ENCODE data around the gene CATSPERB.
"Not testable (repeated sequence)": the region's sequence is repeated elsewhere in the genome, so short reads cannot be mapped to it uniquely, and the experiment has no call there.

Gene CATSPERB

GRCh38 chr14:91667101-91667500 lies 64.8 kb downstream of the CATSPERB start:
- not testable (repeated sequence) for DNase-seq (ENCODE audit: low read depth in 2 of 2)

- DNase-seq (ENCODE audit: low read depth in 2 of 2), result no peak
Measured at GRCh38 chr14:91660790-91661189, 71.1 kb downstream of the CATSPERB start.

- no peak for DNase-seq (ENCODE audit: low read depth in 2 of 2)
Measured at GRCh38 chr14:91654836-91655235, 77.0 kb downstream of the CATSPERB start.

GRCh38 chr14:91653451-91653850 lies 78.4 kb downstream of the CATSPERB start:
- DNase-seq (ENCODE audit: low read depth in 2 of 2), result no peak

- no peak for DNase-seq (ENCODE audit: low read depth in 2 of 2)
Measured at GRCh38 chr14:91649930-91650329, 82.0 kb downstream of the CATSPERB start.

GRCh38 chr14:91647856-91648255 lies 84.0 kb downstream of the CATSPERB start:
- no peak for DNase-seq (ENCODE audit: low read depth in 2 of 2)

GRCh38 chr14:91636604-91637003 lies 95.3 kb downstream of the CATSPERB start:
- no peak for DNase-seq (ENCODE audit: low read depth in 2 of 2)

- no peak for DNase-seq (ENCODE audit: low read depth in 2 of 2)
Measured at GRCh38 chr14:91624757-91625156, 107.1 kb downstream of the CATSPERB start.

- no peak for DNase-seq (ENCODE audit: low read depth in 2 of 2)
Measured at GRCh38 chr14:91614187-91614586, 117.7 kb downstream of the CATSPERB start.

GRCh38 chr14:91613459-91614112 lies 118.3 kb downstream of the CATSPERB start:
- DNase-seq (ENCODE audit: low read depth in 2 of 2), result no peak

GRCh38 chr14:91611528-91611927 lies 120.4 kb downstream of the CATSPERB start:
- no peak for DNase-seq (ENCODE audit: low read depth in 2 of 2)

- DNase-seq (ENCODE audit: low read depth in 2 of 2), result no peak
Measured at GRCh38 chr14:91609161-91609560, 122.7 kb downstream of the CATSPERB start.

GRCh38 chr14:91607322-91608047 lies 124.4 kb downstream of the CATSPERB start:
- DNase-seq (ENCODE audit: low read depth in 2 of 2), result no peak

- no peak for DNase-seq (ENCODE audit: low read depth in 2 of 2)
Measured at GRCh38 chr14:91606851-91607250, 125.0 kb downstream of the CATSPERB start.

- DNase-seq (ENCODE audit: low read depth in 2 of 2), result not testable (repeated sequence)
Measured at GRCh38 chr14:91604611-91605010, 127.3 kb downstream of the CATSPERB start.

- DNase-seq (ENCODE audit: low read depth in 2 of 2), result no peak
Measured at GRCh38 chr14:91599994-91600393, 131.9 kb downstream of the CATSPERB start.

GRCh38 chr14:91595736-91596135 lies 136.2 kb downstream of the CATSPERB start:
- no peak for DNase-seq (ENCODE audit: low read depth in 2 of 2)

- not testable (repeated sequence) for DNase-seq (ENCODE audit: low read depth in 2 of 2)
Measured at GRCh38 chr14:91593957-91594356, 137.9 kb downstream of the CATSPERB start.

- no peak for DNase-seq (ENCODE audit: low read depth in 2 of 2)
Measured at GRCh38 chr14:91586410-91586809, 145.5 kb downstream of the CATSPERB start.

GRCh38 chr14:91585856-91586255 lies 146.0 kb downstream of the CATSPERB start:
- no peak for DNase-seq (ENCODE audit: low read depth in 2 of 2)

GRCh38 chr14:91582761-91583160 lies 149.1 kb downstream of the CATSPERB start:
- DNase-seq (ENCODE audit: low read depth in 2 of 2), result no peak

GRCh38 chr14:91580876-91581577 lies 150.9 kb downstream of the CATSPERB start:
- DNase-seq (ENCODE audit: low read depth in 2 of 2), result no peak

Data from stimulated activated CD8-positive, alpha-beta memory T cell treated with anti-CD3 and anti-CD28 coated beads, Interleukin-15, amount 100 ng/mL, for 48 hours (primary cell).